Kidney (tissue), 14 donors: ENCODE results near the gene BTN3A1. TPM values are rescaled to one million over a fixed set of nuclear protein-coding genes. Genes with fewer than 3 reads are reported as not detected.

Experiments used
- DNase-seq, 5 donors: peaks; one replicate each; pipeline ENCODE4 v3.0.0-alpha.2; 2013 to 2020
- FAIRE-seq: peaks from 2 replicates; lab custom pipeline; 2012; peaks lifted over from hg19 to GRCh38; lab: Jason Lieb, UNC
- H3K27ac ChIP-seq, 2 donors: one replicate each; pipeline ENCODE4 v1.7.0; 2013; ENCODE audit warnings: low read depth in 2 of 2, low read length in 2 of 2, inconsistent platforms in 1 of 2
- H3K27me3 ChIP-seq: one replicate; pipeline ENCODE4 v1.7.1; 2013; ENCODE audit warnings: low read length, inconsistent platforms; ENCODE audit not compliant: control insufficient read depth, insufficient read depth
- H3K36me3 ChIP-seq, 3 donors: one replicate each; pipeline versions ENCODE4 v1.7.0 to v1.7.1; 2013; ENCODE audit warnings: low read length in 3 of 3, control low read depth in 1 of 3, inconsistent platforms in 1 of 3; ENCODE audit not compliant: insufficient read depth in 3 of 3, control insufficient read depth in 2 of 3
- H3K4me1 ChIP-seq, 3 donors: one replicate each; pipeline versions ENCODE4 v1.7.0 to v1.7.1; 2013; ENCODE audit warnings: low read length in 3 of 3, inconsistent platforms in 1 of 3, low read depth in 1 of 3; ENCODE audit not compliant: control insufficient read depth in 2 of 3, insufficient read depth in 2 of 3
- H3K4me3 ChIP-seq, 3 donors: one replicate each; pipeline versions ENCODE4 v1.7.0 to v1.8.1; 2013; ENCODE audit warnings: low read length in 3 of 3, control low read depth in 1 of 3, inconsistent platforms in 1 of 3
- H3K9ac ChIP-seq, 3 donors: one replicate each; pipeline versions ENCODE4 v1.7.0 to v1.7.1; 2013; ENCODE audit warnings: low read length in 3 of 3, control low read depth in 1 of 3, inconsistent platforms in 1 of 3
- H3K9me3 ChIP-seq, 3 donors: one replicate each; pipeline versions ENCODE4 v1.7.0 to v1.7.1; 2013; ENCODE audit warnings: low read length in 3 of 3, control low read depth in 1 of 3, inconsistent platforms in 1 of 3; ENCODE audit not compliant: control insufficient read depth in 2 of 3, insufficient read depth in 1 of 3
- CTCF ChIP-seq: IDR thresholded peaks from 3 replicates; pipeline ENCODE4 v1.5.1; 2012; ENCODE audit warnings: mild to moderate bottlenecking, moderate library complexity, borderline replicate concordance; ENCODE audit not compliant: insufficient read depth; ENCODE audit errors: extremely low read depth
- intact Hi-C: fragments of 100-400 bp; cut with DNase I; formaldehyde crosslinking; loops from one replicate; pipeline ENCODE4 v1.11.1; 2022
- polyA plus RNA-seq: library from polyadenylated mRNA; stranded (reverse); fragments of 350-450 nt; fragmentation: Illumina TruSeq; extraction: RNeasy Lipid Tissue Mini Kit (QIAGEN cat#74804); gene quantifications from one replicate; pipeline ENCODE4 v1.2.3, GENCODE V29; 2014; ENCODE audit warnings: low read depth, low replicate concordance; ENCODE audit not compliant: insufficient read depth
- total RNA-seq: library from RNA; stranded (reverse); fragmentation: NEBNext Ultra II Directional; extraction: Animal tissue kit (Norgen Biotek cat#: 25700); gene quantifications from one replicate; pipeline ENCODE4 v1.2.1, GENCODE V29; 2021
- donor health status: control.
- donor health status: control.
- donor health status: control.
- donor health status: control.
- donor health status: control.
- donor health status: DM: yes; HTN: yes; CAD: no.
- donor health status: Normal renal cell carcinoma (clear cell type).

BTN3A1 gene
- total and polyA plus RNA-seq, 2 donors from 2014 or later, result 13.8 to 23.1 TPM

- Histone ChIP-seq H3K27ac (no peak overlapping the region), H3K4me3 (no peak overlapping the region), H3K9me3 (no peaks in the 10 kb centered on the region), H3K9ac (no peak overlapping the region), H3K4me1 (peaks cover 0 to 3% (median 0%) of the 10 kb centered on the region in 3 donors), H3K36me3 (no peaks in the 10 kb centered on the region), H3K27me3 (no peaks in the 10 kb centered on the region)
- intact Hi-C loops, result no loop called here
- FAIRE-seq (no peak), DNase-seq (no peak)
- no peak for TF ChIP-seq CTCF
Observed at GRCh38 chr6:26426691-26427450, 24.8 kb downstream of the BTN3A1 start.

- intact Hi-C loops, result no loop called here
- H3K9me3 ChIP-seq, result no peaks in the 10 kb centered on the region
- H3K4me3 ChIP-seq, result no peak overlapping the region
- no peak overlapping the region for H3K9ac ChIP-seq
- FAIRE-seq, result no peak
- no peak for DNase-seq
- H3K4me1 ChIP-seq, result peaks cover 0 to 3% (median 0%) of the 10 kb centered on the region in 3 donors
- no peak for TF ChIP-seq CTCF
- H3K36me3 ChIP-seq, result no peaks in the 10 kb centered on the region
- H3K27me3 ChIP-seq, result no peaks in the 10 kb centered on the region
- no peak overlapping the region for H3K27ac ChIP-seq
Observed at GRCh38 chr6:26427451-26427809, 25.4 kb downstream of the BTN3A1 start.

- no peak for TF ChIP-seq CTCF
- DNase-seq (no peak), FAIRE-seq (no peak)
- Histone ChIP-seq H3K27ac (no peak overlapping the region), H3K9me3 (no peaks in the 10 kb centered on the region), H3K4me3 (no peak overlapping the region), H3K27me3 (no peaks in the 10 kb centered on the region), H3K36me3 (no peaks in the 10 kb centered on the region), H3K4me1 (peaks cover 0 to 3% (median 0%) of the 10 kb centered on the region in 3 donors), H3K9ac (no peak overlapping the region)
- intact Hi-C loops, result no loop called here
Observed at GRCh38 chr6:26428206-26428605, 26.1 kb downstream of the BTN3A1 start.

- no peak overlapping the region for H3K27ac ChIP-seq
- no peak for DNase-seq
- FAIRE-seq, result no peak
- no peak overlapping the region for H3K9ac ChIP-seq
- no peak for TF ChIP-seq CTCF
- no peaks in the 10 kb centered on the region for H3K36me3 ChIP-seq
- intact Hi-C loops, result no loop called here
- no peaks in the 10 kb centered on the region for H3K9me3 ChIP-seq
- H3K27me3 ChIP-seq, result no peaks in the 10 kb centered on the region
- H3K4me1 ChIP-seq, result no peaks in the 10 kb centered on the region
- no peak overlapping the region for H3K4me3 ChIP-seq
Observed at GRCh38 chr6:26430787-26431186, 28.7 kb downstream of the BTN3A1 start.
